NCI-H2227 treated with DMSO at 0.1 percent for 48 hours (cell line): ENCODE results near the gene NDUFAF7.
"Not testable (repeated sequence)": the region's sequence is repeated elsewhere in the genome, so short reads cannot be mapped to it uniquely, and the experiment has no call there.

Experiments used
- DNase-seq: peaks from one replicate; lab custom pipeline; 2025; lab: John Stamatoyannopoulos, UW

The NDUFAF7 gene

DNA sequence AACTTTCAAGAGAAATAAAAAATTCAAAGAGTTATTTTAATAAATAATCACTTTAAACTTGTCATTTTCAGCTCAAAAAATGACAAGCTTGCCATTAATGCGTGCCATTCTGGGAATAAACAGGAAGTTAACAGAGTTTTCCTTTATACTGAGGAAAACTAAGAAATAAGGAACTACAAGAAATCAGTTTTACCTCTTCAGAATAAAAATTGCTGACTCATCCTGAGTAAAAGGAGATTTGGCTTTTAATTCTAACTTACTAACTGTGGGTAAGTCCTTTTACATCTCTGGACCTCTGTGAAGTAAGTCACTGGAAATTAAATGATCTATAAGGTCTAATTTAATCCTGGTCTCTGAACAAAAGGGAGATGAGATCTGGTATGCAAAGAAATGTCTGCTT lies 16.2 kb upstream of the NDUFAF7 start:
- no peak for DNase-seq

GRCh38 chr2:37219046-37219445 lies 12.4 kb upstream of the NDUFAF7 start:
- no peak for DNase-seq

DNA sequence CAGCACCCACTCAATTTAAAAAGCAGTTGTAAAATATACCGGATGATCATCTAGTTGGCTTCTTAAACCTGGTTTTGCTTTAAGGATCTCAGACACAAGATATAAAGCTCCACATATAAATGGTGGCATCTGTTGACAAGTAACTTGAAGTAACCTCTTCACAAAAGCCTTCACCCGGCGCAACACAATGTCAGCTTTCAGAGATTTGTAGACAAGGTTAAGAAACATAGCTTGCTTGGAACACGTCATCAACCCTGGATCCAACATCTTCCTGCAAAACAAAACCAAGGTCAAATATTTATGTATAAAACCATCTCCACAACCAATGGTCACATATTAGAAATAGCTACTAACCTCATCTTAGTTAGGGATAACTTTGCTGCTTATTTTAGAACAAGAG lies 8.3 kb upstream of the NDUFAF7 start:
- DNase-seq, result no peak

- DNase-seq, result no peak
Observed at GRCh38 chr2:37224063-37224462, 7.4 kb upstream of the NDUFAF7 start.

DNA sequence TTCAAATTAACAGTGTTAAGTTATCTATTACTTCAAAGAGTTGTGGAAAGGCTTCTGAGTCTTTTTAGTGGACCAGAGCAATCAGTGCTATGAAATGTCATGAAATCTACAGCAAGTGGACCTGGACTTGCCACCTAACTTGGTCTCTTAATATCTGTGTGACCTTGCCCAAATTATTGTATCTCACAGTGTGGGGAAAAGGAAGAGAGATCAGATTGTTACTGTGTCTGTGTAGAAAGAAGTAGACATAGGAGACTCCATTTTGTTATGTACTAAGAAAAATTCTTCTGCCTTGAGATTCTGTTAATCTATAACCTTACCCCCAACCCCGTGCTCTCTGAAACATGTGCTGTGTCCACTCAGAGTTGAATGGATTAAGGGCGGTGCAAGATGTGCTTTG lies 6.3 kb upstream of the NDUFAF7 start:
- not testable (repeated sequence) for DNase-seq

- no peak for DNase-seq
Observed at GRCh38 chr2:37226863-37227262, 4.6 kb upstream of the NDUFAF7 start.

- DNase-seq, result no peak
Observed at GRCh38 chr2:37228788-37229187, 2.7 kb upstream of the NDUFAF7 start.

DNA sequence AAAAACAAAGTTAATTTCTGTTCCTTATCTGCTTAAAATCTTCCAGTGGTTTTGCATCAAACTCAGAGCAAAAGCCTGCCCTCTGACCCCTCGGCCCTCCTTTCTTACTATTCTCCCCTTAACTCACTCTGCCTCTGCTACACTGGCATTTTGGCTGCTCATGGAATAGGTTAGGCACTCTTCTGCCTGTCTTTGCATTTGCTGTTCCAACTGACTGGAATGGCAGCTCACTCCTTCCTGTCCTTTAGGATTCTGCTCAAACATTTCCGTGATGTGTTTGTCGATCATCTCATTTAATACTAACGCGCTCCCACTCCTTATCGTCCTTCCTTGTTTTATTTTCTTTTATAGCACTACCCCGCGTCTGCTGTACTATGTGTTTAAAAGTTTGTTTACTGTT lies 877 bp upstream of the NDUFAF7 start:
- DNase-seq, result no peak

GRCh38 chr2:37232131-37232933 lies 874 bp downstream of the NDUFAF7 start:
- DNase-seq, result peak; percentile 5

- DNase-seq, result no peak
Observed at GRCh38 chr2:37243435-37243834, 12.0 kb downstream of the NDUFAF7 start.

DNA sequence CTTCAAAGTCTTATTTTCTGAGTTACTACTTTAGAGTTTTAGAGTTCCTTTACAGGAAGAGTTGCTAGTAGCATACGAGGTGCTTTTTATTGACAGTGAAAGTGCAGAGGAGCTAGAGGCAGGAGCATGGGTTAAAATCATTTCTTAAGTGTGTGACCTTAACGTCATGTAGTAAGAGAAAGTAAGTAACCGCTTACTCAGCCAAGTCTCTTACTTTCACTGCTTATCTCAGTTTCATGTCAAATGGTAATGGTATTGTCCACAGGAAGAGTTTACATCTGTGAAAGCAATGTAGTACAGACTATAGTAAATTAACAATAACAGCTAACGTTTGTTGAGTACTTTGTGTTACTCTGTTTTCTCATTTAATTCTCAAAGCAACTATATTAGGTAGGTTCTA lies 12.6 kb downstream of the NDUFAF7 start:
- no peak for DNase-seq

GRCh38 chr2:37244755-37245154 lies 13.3 kb downstream of the NDUFAF7 start:
- no peak for DNase-seq

GRCh38 chr2:37246205-37246604 lies 14.7 kb downstream of the NDUFAF7 start:
- no peak for DNase-seq

- DNase-seq, result no peak
Observed at GRCh38 chr2:37250869-37251740, 19.6 kb downstream of the NDUFAF7 start.

- DNase-seq, result no peak
Observed at GRCh38 chr2:37262522-37262921, 31.1 kb downstream of the NDUFAF7 start.

GRCh38 chr2:37263839-37264238 lies 32.4 kb downstream of the NDUFAF7 start:
- DNase-seq, result no peak

- DNase-seq, result no peak
Observed at GRCh38 chr2:37267685-37268084, 36.2 kb downstream of the NDUFAF7 start.

- DNase-seq, result no peak
Observed at GRCh38 chr2:37268111-37268510, 36.7 kb downstream of the NDUFAF7 start.

- DNase-seq, result no peak
Observed at GRCh38 chr2:37271376-37272067, 40.1 kb downstream of the NDUFAF7 start.

DNA sequence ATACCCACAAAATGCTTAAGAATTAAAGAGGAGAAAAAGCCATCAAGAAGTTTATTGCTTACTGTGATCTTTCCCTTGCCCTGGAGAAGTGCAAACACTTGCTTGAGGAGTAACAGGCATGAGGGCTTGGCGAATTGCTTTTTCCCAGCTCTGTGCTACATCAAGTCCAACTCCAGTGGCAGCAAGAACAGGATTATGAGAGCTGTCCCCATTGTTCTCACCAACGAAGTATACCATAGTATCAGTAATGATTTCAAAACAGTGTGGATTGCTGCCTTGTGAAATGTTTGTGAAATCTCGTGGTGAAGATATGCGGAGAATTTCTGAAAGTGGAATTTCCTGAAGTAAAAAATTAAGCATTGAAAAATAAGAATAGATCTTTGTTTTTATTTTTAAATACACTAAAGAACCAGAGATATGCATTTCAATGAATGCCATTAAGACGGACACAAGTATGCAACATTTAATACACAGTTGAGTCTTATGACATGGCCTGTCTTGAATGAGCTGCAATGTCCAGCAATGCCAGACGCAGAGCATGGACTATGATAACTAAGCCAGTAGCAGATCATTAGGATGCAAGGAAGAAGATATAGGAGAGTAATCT lies 43.0 kb downstream of the NDUFAF7 start:
- DNase-seq, result no peak

- DNase-seq, result no peak
Observed at GRCh38 chr2:37276291-37276690, 44.8 kb downstream of the NDUFAF7 start.

GRCh38 chr2:37281916-37282315 lies 50.5 kb downstream of the NDUFAF7 start:
- DNase-seq, result no peak
